Vagina (tissue), 2 donors: ENCODE measurements around the gene KLHDC4. TPM values are rescaled to one million over a fixed set of nuclear protein-coding genes. Genes with fewer than 3 reads are reported as not detected.

Source experiments
- DNase-seq, 2 donors: peaks; one replicate each; pipeline ENCODE4 v3.0.0-alpha.2; 2017; ENCODE audit errors: extremely low spot score in 2 of 2
- H3K27ac ChIP-seq: fragments of 200-600 bp; sonication (generic); one replicate; pipeline ENCODE4 v1.5.1; 2019
- H3K27me3 ChIP-seq: fragments of 200-600 bp; sonication (generic); one replicate; pipeline ENCODE4 v1.5.1; 2019
- H3K36me3 ChIP-seq, 2 donors: fragments of 200-600 bp; sonication (generic); one replicate each; pipeline ENCODE4 v1.5.1; 2017 to 2019
- H3K4me1 ChIP-seq: fragments of 200-600 bp; sonication (generic); one replicate; pipeline ENCODE4 v1.5.1; 2019
- H3K4me3 ChIP-seq, 2 donors: fragments of 200-600 bp; sonication (generic); 1 replicate in 1 of 2; 2 replicates in 1 of 2; pipeline ENCODE4 v1.5.1; 2016 to 2019
- H3K9me3 ChIP-seq: fragments of 200-600 bp; sonication (generic); one replicate; pipeline ENCODE4 v1.5.1; 2019
- CTCF ChIP-seq, 3 experiments: fragments of 450-650 bp in 2 of 3; fragments of 200-600 bp in 1 of 3; sonication (generic) in 1 of 3; IDR thresholded peaks; one replicate each; pipeline ENCODE4 v1.5.1; 2017 to 2019; ENCODE audit warnings: antibody characterized with exemption in 3 of 3, mild to moderate bottlenecking in 2 of 3, moderate library complexity in 2 of 3
- POLR2A ChIP-seq, 2 donors: fragments of 450-650 bp; IDR thresholded peaks; one replicate each; pipeline ENCODE4 v1.6.1; 2017; ENCODE audit warnings: antibody characterized with exemption in 2 of 2, mild to moderate bottlenecking in 2 of 2, moderate library complexity in 2 of 2
- POLR2AphosphoS5 ChIP-seq, 2 donors: sonication (generic); formaldehyde crosslinking; IDR thresholded peaks; one replicate each; pipeline ENCODE4 v1.9.0; 2017; ENCODE audit warnings: antibody characterized with exemption in 2 of 2, mild to moderate bottlenecking in 2 of 2, low read depth in 1 of 2; ENCODE audit not compliant: insufficient read depth in 1 of 2
- intact Hi-C: fragments of 100-400 bp; cut with DNase I; formaldehyde crosslinking; loops from one replicate; pipeline ENCODE4 v1.15.1; 2023
- total RNA-seq: library from RNA; depleted of rRNA; stranded (reverse); fragments of >200 nt; gene quantifications from one replicate; pipeline ENCODE4 v1.2.3, GENCODE V29; 2016

The KLHDC4 gene
- total RNA-seq, 1 donor from 2014 or later: 62.9 TPM

GRCh38 chr16:87689956-87690465 is 75.8 kb downstream of the KLHDC4 start:
- TF ChIP-seq POLR2A (IDR thresholded peaks at IDR 0.05) (no peak), POLR2AphosphoS5 (IDR thresholded peaks at IDR 0.05; ENCODE audit: insufficient read depth in 1 of 2, low read depth in 1 of 2) (no peak), CTCF (IDR thresholded peaks at IDR 0.05) (no peak)
- H3K27ac ChIP-seq: no peak overlapping the region
- no peaks in the 10 kb centered on the region for H3K36me3 ChIP-seq
- no peaks in the 10 kb centered on the region for H3K9me3 ChIP-seq
- no peak for DNase-seq
- H3K4me3 ChIP-seq: no peak overlapping the region
- no peaks in the 10 kb centered on the region for H3K27me3 ChIP-seq
- H3K4me1 ChIP-seq: no peaks in the 10 kb centered on the region
- intact Hi-C loops: no loop called here

- Histone ChIP-seq H3K27me3 (no peaks in the 10 kb centered on the region), H3K9me3 (no peaks in the 10 kb centered on the region), H3K27ac (no peak overlapping the region), H3K36me3 (no peaks in the 10 kb centered on the region), H3K4me1 (no peaks in the 10 kb centered on the region), H3K4me3 (no peak overlapping the region)
- intact Hi-C loops: no loop called here
- no peak for DNase-seq
- TF ChIP-seq CTCF (IDR thresholded peaks at IDR 0.05): no peak
- no peak for TF ChIP-seq POLR2AphosphoS5 (IDR thresholded peaks at IDR 0.05; ENCODE audit: insufficient read depth in 1 of 2, low read depth in 1 of 2)
- TF ChIP-seq POLR2A (IDR thresholded peaks at IDR 0.05): no peak
Observed at GRCh38 chr16:87688876-87689815, 76.6 kb downstream of the KLHDC4 start.

GRCh38 chr16:87687998-87688529 is 77.7 kb downstream of the KLHDC4 start:
- Histone ChIP-seq H3K27me3 (no peaks in the 10 kb centered on the region), H3K27ac (no peak overlapping the region), H3K36me3 (no peaks in the 10 kb centered on the region), H3K9me3 (no peaks in the 10 kb centered on the region), H3K4me3 (no peak overlapping the region), H3K4me1 (no peaks in the 10 kb centered on the region)
- intact Hi-C loops: no loop called here
- DNase-seq: no peak
- no peak for TF ChIP-seq POLR2AphosphoS5 (IDR thresholded peaks at IDR 0.05; ENCODE audit: insufficient read depth in 1 of 2, low read depth in 1 of 2)
- no peak for TF ChIP-seq CTCF (IDR thresholded peaks at IDR 0.05)
- no peak for TF ChIP-seq POLR2A (IDR thresholded peaks at IDR 0.05)

- no peaks in the 10 kb centered on the region for H3K27me3 ChIP-seq
- no peak for DNase-seq
- no peaks in the 10 kb centered on the region for H3K36me3 ChIP-seq
- no peaks in the 10 kb centered on the region for H3K9me3 ChIP-seq
- no peak overlapping the region for H3K4me3 ChIP-seq
- intact Hi-C loops: no loop called here
- TF ChIP-seq POLR2A (IDR thresholded peaks at IDR 0.05) (no peak), CTCF (IDR thresholded peaks at IDR 0.05) (no peak), POLR2AphosphoS5 (IDR thresholded peaks at IDR 0.05; ENCODE audit: insufficient read depth in 1 of 2, low read depth in 1 of 2) (no peak)
- H3K27ac ChIP-seq: no peak overlapping the region
- H3K4me1 ChIP-seq: no peaks in the 10 kb centered on the region
Observed at GRCh38 chr16:87687126-87687910, 78.5 kb downstream of the KLHDC4 start.
